ENCODE measurements around the gene PPL.

The PPL gene

DNA sequence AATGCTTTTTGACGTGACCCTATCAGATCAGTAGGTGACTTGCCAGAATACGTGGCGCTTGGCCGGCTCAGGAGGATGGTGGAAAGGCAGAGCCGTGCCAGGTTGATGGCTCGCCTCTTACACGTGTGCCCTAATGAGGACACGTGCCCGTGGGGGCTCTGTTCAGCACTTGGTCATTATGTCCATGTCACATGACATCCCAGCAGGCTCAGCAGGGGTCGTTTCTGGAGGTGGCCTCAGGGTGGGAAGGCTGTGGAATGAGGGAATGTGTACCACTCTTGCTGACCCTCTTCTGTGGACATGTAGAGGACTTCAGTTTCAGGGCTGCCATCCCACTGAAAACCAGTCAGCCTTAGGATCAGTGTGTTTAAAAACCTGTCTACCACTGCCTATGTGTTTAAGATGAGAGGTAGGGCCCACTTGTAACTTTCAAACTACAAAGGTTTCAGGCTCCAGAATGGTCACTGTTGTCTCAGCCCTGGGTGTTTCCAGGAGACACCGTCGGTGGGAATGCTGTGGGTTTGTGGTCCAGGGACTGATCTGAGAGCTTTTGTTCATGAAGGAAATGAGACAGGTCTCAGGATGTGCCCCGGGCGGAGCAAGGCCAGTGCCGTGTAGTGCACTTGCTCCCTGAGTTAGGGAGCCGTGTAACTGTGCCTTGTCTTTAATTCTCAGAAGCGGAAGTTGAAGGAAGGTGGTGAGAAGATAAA is 77.6 kb downstream of the PPL start:
- DNase-seq, result no peak

DNA sequence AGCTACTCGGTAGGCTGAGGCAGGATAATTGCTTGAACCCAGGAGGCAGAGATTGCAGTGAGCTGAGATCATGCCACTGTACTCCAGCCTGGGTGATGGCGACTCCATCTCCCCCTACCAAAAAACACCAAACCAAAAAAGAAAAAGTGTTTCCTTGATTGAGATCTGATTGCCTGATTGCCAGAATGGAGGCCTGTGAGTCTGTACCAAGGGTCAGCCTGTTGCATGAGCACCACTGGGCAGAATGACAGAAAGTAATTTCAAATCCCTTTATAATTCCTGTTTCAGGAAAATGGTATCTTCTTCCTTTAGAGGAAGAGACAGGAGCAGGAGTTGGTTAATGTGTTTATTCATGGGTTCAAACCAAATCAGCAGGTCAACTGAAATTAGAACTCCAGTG is 81.1 kb downstream of the PPL start:
- no peak for DNase-seq

DNA sequence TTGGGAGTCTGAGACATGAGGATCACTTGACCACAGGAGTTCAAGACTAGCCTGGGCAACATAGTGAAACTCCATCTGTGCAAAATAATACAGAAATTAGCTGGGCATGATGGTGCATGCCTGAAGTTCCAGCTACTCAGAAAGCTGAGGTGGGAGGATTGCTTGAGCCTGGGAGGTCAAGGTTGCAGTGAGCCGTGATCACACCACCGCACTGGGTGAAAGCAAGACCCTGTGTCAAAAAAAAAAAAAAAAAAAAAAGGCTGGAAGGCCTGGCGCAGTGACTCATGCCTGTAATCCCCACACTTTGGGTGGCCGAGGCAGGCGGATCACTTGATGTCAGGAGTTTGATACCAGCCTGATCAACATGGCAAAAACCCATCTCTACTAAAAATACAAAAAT is 81.6 kb downstream of the PPL start:
- DNase-seq, result no peak

DNA sequence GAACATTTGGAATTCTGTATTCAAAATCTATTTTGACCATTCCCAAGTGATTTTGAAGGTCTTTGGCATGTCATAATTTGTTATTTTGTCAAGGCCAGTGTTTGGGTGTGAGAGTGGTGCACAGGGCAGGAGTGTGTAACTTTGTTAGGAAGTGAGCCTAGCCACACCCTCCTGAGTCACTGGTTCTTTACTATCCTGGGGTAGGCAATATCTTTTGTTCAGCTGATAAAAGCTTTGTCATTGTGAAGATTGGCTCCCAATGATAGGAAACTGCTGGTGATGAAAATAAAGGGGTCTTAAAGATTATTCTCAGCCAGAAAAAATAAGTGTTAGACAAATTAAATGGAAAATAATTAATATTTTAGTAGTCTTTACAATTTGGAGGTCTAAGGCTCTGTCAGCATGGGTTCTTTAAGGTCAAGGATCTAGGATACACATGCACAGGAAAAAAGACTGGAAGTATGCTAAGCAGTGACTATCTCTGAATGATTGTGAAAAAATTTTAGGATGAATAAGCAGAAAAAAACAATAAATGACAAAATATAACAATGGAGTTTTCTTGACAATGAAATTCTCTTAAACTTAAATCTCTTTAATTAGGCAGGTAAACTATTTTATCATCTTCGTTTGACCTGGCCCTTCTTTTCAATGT is 84.6 kb downstream of the PPL start:
- peak; percentile 70 for DNase-seq

DNA sequence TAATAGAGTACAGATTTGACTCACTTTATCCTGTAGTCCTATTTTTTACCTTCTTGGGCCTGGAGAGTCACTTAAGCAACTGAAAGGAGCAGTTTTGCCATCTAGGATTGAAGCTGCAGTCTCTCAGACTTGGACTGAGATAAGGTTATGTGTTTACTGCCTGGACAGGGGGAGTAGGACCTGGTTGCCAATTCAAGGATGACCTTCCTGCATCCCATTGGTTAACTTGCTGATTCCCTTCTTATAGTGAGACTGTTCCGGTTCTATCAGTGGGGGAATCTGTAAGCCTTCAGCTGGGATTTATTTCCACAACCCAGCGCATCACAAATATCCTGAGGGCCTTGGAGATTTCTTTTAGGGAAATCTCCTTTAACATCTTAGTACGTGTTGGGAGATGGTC is 86.7 kb downstream of the PPL start:
- DNase-seq, result no peak

DNA sequence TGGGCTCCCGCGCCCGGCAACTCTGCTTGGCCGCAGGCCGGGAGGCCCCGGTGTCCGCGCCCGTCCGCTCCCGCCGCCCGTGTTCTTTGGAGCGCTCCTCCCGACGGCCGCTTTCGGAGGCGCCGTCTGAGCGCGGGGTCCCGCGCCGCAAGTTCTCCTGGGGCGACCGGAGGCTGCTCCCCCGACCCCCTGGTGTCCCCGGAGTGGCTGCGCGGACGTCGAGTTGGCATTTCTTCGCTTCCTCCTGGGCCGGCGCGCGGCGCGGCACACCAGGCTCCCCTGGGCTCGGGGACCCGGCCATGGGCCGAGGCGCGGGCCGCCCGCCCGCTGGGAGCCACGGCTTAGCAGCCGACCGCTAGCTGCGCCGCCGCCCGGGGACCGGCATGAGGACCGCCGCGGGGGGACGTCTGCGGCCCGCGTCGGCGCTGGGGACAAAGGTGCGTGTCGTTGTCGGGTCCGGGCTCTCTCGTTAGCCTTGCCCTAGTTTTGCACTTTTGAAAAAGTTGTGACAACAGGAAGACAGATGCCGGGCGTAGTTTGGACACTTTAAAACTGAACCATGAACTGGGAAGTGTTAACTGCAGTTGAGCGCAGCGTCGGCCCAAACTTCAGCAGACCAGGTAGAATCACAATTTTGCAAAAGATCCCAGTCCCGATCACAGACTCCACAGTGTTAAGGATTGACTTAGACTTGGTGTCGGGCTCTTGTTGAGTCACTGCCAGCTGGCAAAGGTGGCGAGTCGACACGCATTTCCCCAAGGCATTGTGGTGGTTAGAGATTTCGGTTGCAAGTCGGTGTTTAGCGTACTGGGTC is 89.0 kb downstream of the PPL start:
- DNase-seq, result peak; percentile 71

DNA sequence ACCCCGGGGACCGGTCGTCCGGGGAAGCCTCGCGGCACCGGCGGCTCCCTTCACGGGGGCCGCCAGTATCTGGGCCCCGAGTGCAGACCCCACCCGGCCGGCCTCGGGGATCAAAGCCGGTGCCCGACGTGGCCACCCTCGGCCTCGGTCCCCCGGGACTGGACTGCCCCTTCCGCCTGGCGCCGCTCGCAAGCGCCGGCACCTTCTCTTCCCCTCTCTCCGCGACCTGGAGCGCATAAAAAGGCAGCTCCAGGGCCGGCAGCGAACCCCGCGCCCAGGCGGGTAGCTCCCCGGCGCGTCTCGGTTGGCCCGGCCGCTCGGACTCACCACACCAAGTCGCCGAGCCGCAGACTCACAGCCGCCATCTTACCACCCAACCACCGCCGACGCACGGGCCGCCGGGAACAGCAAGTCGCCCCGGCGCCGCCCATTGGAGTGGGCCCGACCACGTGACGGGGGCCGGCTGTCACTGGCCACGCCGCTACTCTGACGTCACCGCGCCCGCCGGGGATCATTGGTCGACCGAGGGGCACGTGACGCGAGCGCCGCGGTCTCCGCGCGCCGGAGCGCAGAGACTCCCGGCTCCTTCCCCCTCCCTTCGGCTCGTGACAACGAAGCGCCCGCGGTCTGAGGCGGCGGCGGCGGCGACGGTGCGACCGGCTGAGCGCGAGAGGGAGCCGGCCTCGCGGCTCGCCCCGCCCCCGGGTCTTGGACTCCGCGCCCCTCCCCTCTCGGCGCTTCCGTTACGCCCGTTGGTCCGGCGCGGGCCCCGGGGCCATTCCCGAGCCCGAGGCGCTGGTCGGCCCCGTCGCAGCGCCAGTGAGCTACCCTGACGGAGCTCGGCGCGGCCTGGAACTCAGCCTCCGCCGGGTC is 89.8 kb downstream of the PPL start, which contains the start of the genes GLYR1 and UBN1:
Gene GLYR1 (minus strand): TSS at position 388 of the 873 bp plus-strand sequence. CDS start 23 bp downstream, at position 365.
Gene UBN1 (plus strand): TSS at position 581 of the 873 bp plus-strand sequence. CDS start 5,437 bp downstream, outside the sequence.
- peak; percentile 96 for DNase-seq

DNA sequence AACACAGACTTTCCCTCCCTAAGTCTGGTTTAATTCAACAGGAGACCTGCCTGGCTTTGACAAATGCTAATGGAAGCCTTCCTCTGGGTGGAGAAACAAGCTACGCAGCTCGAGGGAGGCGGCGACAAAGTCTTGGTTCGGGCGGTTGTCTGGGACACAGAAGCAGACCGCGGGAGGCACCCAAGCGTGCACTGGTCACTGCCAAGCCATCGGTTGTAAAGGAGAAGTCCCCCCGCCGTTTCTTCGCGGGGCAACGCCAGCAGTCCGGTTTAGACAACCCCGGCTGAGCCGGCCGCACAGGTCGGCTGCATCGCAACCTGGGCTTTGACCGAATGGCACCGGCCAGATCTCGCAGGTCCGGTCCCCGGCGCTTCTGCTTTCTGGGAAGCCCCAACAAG is 90.4 kb downstream of the PPL start:
- DNase-seq, result peak; percentile 60

DNA sequence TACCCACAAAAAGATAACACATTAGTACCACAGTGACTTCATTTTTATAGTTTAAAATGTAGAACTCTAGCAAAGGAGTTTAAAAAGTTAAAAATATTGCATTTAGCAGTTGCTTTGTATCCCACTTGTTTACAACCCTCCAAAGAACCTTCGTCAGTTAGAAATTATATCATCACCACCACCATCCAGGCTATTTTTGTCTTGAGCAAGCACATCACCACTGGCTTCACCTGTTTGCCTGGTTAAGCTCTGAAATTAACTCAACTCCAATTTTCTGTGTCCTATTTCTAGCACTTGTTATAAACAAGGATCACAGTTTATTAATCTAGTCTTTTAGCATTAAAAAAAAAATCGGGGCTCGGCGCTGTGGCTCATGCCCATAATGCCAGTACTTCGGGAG is 96.0 kb downstream of the PPL start:
- DNase-seq, result no peak

DNA sequence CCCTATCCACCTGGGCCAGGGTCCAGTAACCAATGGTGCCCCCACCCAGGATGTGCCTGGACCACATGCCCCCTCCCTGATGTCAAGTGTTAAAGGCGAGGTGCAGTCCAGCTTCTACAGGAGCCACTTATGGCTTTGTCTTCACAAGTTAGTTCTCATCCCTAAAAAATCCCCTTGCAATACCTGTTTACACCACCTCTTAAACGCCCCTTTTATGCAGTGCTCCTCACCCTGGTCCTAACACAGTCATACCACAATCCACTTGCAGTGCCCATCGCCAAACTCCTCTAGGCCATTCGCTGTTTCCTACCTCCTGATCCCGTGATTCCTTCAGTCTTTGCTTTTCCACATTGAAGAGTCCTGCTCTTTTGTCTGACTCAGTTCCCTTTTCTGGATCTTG is 97.0 kb downstream of the PPL start:
- no peak for DNase-seq

DNA sequence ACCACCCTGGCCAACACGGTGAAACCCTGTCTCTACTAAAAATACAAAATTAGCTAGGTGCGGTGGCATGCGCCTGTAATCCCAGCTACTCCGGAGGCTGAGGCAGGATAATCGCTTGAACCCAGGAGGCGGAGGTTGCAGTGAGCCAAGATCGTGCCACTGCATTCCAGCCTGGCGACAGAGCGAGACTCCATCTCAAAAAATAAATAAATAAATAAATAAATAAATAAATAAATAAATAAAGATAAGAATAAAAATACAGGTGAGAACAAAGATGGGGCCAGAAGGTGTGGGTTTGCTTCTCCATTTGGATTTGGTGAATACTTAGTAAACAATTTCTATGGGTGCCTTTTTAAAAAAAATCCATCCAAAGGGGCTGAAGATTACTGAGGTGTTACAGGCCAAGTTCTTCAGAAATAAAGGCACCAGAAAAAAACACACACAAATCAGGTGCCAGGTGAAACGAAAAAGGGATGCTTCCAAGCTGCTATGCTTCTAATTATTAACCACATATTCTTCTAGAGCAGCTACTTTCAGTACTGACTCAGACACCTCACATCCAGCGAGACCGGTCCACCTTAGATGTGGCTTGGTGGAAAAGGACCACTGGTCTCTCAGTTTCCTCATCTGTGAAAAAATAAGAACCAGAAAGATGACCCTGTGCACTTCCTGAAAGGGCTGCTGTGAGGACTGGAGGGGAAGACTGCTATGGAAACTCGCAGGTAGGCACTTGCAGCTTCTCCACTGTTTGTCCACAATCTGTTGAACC is 99.0 kb downstream of the PPL start:
- DNase-seq, result no peak

DNA sequence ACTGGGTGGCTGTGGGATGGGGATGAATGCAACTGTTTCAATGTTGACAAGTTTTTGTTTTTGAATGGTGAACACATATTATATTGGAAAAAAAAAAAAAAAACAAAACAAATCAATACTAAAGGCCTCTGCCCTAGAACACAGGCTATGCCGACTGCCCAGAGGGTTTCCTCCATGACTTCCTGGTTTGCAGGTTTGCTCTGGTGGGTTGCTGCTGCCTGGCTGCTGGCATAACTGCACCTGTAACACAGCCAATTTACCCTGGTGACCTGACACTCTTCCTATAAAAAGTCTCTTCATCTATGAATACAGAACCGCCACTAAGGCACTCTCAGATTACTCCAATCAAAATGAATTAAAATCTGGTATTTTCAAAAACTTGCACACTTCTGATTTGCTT is 100.2 kb downstream of the PPL start:
- DNase-seq, result no peak

DNA sequence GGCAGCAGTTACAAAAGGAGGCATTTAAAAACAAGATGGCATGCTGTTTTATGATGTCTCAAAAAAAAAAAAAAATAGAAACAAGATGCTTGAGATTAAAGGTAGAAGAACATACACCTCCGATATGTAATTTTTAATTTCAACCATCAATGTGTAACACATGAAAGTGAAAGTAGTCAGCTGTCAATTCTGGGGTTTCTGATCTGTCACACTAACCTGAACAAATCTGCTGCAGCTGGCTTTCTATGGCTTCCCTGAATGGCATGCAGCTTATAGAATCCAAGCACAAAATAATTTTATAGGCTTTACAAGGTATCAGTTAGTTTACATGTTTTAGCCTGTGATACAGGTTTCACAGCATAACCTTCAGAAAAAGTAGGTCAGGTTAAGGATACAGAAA is 103.4 kb downstream of the PPL start:
- DNase-seq, result no peak

DNA sequence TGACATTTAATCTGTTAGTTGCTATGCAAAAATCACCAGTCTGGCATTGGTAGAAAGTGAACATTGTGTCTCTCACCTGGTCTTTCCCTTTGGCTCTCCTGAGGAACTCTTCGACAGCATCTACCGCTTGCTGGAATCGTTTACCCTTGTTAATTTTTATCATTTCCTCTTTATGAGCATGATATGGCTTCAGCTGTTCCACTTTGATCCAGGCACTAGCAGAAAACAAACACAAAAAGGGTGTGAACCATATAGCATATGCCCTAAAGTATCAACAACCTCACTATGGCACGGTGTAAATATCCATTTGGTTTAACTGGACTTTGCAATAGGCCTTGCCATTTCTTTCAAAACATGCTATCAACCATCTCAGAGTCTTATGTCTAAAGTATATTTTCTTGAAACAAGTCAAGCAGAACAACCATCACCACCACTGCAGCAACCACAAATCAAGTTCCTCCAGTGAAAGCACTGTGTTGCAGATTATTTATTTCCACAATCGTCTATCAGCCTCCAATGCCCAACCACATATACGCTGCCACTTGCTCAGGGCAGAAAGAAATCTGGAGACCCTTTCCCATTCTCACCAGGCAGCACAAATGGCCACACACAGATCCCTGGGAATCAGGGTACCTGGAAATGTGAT is 104.1 kb downstream of the PPL start:
- no peak for DNase-seq
